Measurements from ENCODE around the gene BLTP1. TPM values are rescaled to one million over a fixed set of nuclear protein-coding genes. Genes with fewer than 3 reads are reported as not detected.
A peak's percentile ranks its signal among the peaks of the same experiment; 100 is the strongest.

BLTP1 gene
- total RNA-seq, 1 donor from 2014 or later = 46.9 TPM

- Mint-ChIP-seq H3K4me3 (no peak overlapping the region), H3K36me3 (no peaks in the 10 kb centered on the region), H3K27me3 (peaks cover 3% of the 10 kb centered on the region), H3K27ac (no peak overlapping the region), H3K9me3 (no peaks in the 10 kb centered on the region), H3K4me1 (ENCODE audit: unreplicated experiment) (no peaks in the 10 kb centered on the region)
- TF ChIP-seq CTCF (conservative IDR thresholded peaks at IDR 0.05) = no peak
- DNase-seq (ENCODE audit: extremely low spot score, unreplicated experiment) = no peak
Measured at GRCh38 chr4:122139139-122139538, 13.0 kb upstream of the BLTP1 start.

GRCh38 chr4:122140834-122141233 is 11.3 kb upstream of the BLTP1 start:
- no peaks in the 10 kb centered on the region for H3K4me1 Mint-ChIP-seq (ENCODE audit: unreplicated experiment)
- no peaks in the 10 kb centered on the region for H3K9me3 Mint-ChIP-seq
- no peak overlapping the region for H3K27ac Mint-ChIP-seq
- no peak overlapping the region for H3K4me3 Mint-ChIP-seq
- DNase-seq (ENCODE audit: extremely low spot score, unreplicated experiment) = no peak
- H3K27me3 Mint-ChIP-seq = peaks cover 10% of the 10 kb centered on the region
- no peaks in the 10 kb centered on the region for H3K36me3 Mint-ChIP-seq
- TF ChIP-seq CTCF (conservative IDR thresholded peaks at IDR 0.05) = no peak

GRCh38 chr4:122142687-122143086 is 9.4 kb upstream of the BLTP1 start:
- Mint-ChIP-seq H3K4me3 (no peak overlapping the region), H3K27me3 (peaks cover 10% of the 10 kb centered on the region), H3K4me1 (ENCODE audit: unreplicated experiment) (no peaks in the 10 kb centered on the region), H3K36me3 (no peaks in the 10 kb centered on the region), H3K27ac (no peak overlapping the region), H3K9me3 (no peaks in the 10 kb centered on the region)
- DNase-seq (ENCODE audit: extremely low spot score, unreplicated experiment) = no peak
- TF ChIP-seq CTCF (conservative IDR thresholded peaks at IDR 0.05) = no peak

- H3K4me3 Mint-ChIP-seq = no peak overlapping the region
- no peaks in the 10 kb centered on the region for H3K4me1 Mint-ChIP-seq (ENCODE audit: unreplicated experiment)
- no peak for TF ChIP-seq CTCF (conservative IDR thresholded peaks at IDR 0.05)
- H3K36me3 Mint-ChIP-seq = no peaks in the 10 kb centered on the region
- no peak for DNase-seq (ENCODE audit: extremely low spot score, unreplicated experiment)
- H3K27ac Mint-ChIP-seq = no peak overlapping the region
- no peaks in the 10 kb centered on the region for H3K9me3 Mint-ChIP-seq
- peaks cover 6% of the 10 kb centered on the region for H3K27me3 Mint-ChIP-seq
Measured at GRCh38 chr4:122146652-122147051, 5.5 kb upstream of the BLTP1 start.

- no peak for DNase-seq (ENCODE audit: extremely low spot score, unreplicated experiment)
- Mint-ChIP-seq H3K9me3 (peaks cover 4% of the 10 kb centered on the region), H3K36me3 (peaks cover 5% of the 10 kb centered on the region), H3K27me3 (no peaks in the 10 kb centered on the region), H3K4me1 (ENCODE audit: unreplicated experiment) (peaks cover 3% of the 10 kb centered on the region), H3K4me3 (no peak overlapping the region), H3K27ac (peak overlapping the region; percentile 99)
- TF ChIP-seq CTCF (conservative IDR thresholded peaks at IDR 0.05) = no peak
Measured at GRCh38 chr4:122150931-122151330, 1.2 kb upstream of the BLTP1 start.

GRCh38 chr4:122152711-122153226 is 638 bp downstream of the BLTP1 start:
- Mint-ChIP-seq H3K4me1 (ENCODE audit: unreplicated experiment) (peaks cover 3% of the 10 kb centered on the region), H3K27ac (peak overlapping the region; percentile 85), H3K36me3 (peaks cover 20% of the 10 kb centered on the region), H3K4me3 (peak overlapping the region; percentile 98), H3K9me3 (peaks cover 17% of the 10 kb centered on the region), H3K27me3 (no peaks in the 10 kb centered on the region)
- DNase-seq (ENCODE audit: extremely low spot score, unreplicated experiment) = peak; percentile 72
- no peak for TF ChIP-seq CTCF (conservative IDR thresholded peaks at IDR 0.05)
